Retinal pigment epithelial cell (primary cell): Measurements from ENCODE around the gene PTBP3.

Experiments
- DNase-seq: peaks from one replicate; pipeline ENCODE4 v3.0.0-alpha.2; 2010; ENCODE audit warnings: low read depth
- H3K4me3 ChIP-seq: 2 replicates; pipeline ENCODE4 v1.5.1; 2011; ENCODE audit warnings: mild to moderate bottlenecking, low read length, control low read depth, moderate library complexity
- TF ChIP-seq, protein P1 (sequence below): conservative IDR thresholded peaks from 2 replicates; pipeline ENCODE4 v1.5.1; 2011; ENCODE audit warnings: low read depth, low read length, control low read depth, inconsistent platforms

The PTBP3 gene

GRCh38 chr9:112339886-112340285, 6.5 kb upstream of the PTBP3 start:
- DNase-seq: no peak
- TF ChIP-seq, protein P1, sequence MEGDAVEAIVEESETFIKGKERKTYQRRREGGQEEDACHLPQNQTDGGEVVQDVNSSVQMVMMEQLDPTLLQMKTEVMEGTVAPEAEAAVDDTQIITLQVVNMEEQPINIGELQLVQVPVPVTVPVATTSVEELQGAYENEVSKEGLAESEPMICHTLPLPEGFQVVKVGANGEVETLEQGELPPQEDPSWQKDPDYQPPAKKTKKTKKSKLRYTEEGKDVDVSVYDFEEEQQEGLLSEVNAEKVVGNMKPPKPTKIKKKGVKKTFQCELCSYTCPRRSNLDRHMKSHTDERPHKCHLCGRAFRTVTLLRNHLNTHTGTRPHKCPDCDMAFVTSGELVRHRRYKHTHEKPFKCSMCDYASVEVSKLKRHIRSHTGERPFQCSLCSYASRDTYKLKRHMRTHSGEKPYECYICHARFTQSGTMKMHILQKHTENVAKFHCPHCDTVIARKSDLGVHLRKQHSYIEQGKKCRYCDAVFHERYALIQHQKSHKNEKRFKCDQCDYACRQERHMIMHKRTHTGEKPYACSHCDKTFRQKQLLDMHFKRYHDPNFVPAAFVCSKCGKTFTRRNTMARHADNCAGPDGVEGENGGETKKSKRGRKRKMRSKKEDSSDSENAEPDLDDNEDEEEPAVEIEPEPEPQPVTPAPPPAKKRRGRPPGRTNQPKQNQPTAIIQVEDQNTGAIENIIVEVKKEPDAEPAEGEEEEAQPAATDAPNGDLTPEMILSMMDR: no peak
- no peak overlapping the region for H3K4me3 ChIP-seq

DNA sequence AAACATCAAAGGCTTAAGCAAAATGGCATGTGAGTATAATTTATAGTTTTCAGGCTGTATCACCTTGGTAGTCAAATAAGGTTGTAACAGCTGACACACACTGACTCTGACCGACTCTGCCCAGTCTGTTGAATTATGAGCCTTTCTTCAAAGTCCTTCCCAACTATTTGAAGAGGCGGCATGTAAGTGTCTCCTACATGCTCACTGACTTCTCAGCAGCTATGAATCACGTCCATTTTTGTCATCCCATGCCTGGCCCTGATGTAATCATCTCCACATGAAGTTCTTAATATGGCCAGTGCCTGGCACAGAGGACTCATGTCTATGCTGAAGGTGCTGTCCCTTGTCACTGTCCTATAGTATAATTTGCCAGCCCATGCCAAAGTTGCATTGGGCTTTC, 5.1 kb upstream of the PTBP3 start:
- no peak for DNase-seq
- no peak overlapping the region for H3K4me3 ChIP-seq
- TF ChIP-seq, protein P1: no peak

- TF ChIP-seq, protein P1: no peak
- no peak overlapping the region for H3K4me3 ChIP-seq
- no peak for DNase-seq
Observed at GRCh38 chr9:112337547-112337946, 4.1 kb upstream of the PTBP3 start.

DNA sequence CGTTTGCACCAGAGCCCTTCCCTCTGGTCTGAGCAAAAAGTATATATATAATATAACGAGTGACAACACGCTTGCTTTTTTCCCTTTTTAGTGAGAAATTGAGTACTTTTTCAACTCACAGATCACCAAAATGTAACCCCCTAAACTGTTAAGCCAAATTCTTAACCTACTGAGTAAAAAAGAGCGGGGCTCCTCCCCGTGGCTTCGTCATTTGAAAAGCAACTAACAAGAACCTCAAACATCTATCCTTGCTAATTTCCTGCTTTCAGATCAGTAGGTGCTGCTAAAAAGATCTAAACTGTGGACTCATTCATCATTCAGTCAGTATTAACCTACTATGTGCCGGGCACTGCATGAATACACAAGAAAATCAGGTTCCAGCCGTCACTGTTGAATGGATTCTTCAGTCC, 1.0 kb upstream of the PTBP3 start:
- TF ChIP-seq, protein P1: no peak

GRCh38 chr9:112333639-112334431, 416 bp upstream of the PTBP3 start:
- TF ChIP-seq, protein P1: peak; percentile 61
- peak; percentile 83 for DNase-seq
- peak overlapping the region; percentile 69 for H3K4me3 ChIP-seq

More for the DNA sequence above, 1.0 kb upstream of the PTBP3 start:
- peak overlapping the region; percentile 67 for H3K4me3 ChIP-seq
- no peak for DNase-seq

- DNase-seq: no peak
- H3K4me3 ChIP-seq: peak overlapping the region; percentile 69
- TF ChIP-seq, protein P1: peak; percentile 19
Observed at GRCh38 chr9:112332674-112332976, 794 bp downstream of the PTBP3 start.

DNA sequence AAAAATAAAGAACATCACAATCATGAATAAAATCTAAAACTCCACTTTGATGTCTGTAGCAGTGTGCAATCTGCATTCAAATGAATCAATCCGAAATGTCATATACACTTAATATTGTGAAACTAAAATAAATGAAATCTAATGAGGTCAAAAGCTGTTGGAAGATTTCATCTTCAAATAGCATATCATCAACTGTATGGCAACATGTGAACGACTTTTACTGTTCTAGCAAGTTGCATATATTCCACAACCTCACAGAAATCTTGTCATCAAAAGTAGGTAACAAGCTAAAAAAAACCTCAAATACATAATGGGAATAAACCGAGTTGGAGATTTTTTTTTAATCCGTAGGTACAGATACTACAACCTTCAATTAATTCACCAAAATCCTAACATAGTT, 1.2 kb downstream of the PTBP3 start:
- TF ChIP-seq, protein P1: no peak
- DNase-seq: no peak
- H3K4me3 ChIP-seq: peak overlapping the region; percentile 69
